ENCODE results near the gene CD109.
"Not testable (repeated sequence)": the region's sequence is repeated elsewhere in the genome, so short reads cannot be mapped to it uniquely, and the experiment has no call there.

DNA sequence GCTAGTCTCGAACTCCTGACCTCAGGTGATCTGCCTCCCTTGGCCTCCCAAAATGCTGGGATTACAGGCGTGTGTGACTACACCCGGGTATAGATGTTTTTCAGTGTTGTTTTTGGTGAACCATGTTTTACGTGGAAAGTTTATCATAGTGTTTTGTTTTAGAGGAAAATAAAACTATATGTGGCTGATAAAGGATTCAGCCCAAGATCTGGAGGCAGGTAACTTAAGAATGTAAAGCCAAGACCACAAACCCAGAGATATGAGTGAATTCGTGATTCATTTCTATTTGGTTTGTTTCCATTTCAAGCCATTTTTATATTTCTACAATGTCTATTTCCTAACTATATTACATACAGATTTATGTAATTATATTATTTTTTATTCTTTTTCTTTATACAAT is 16.2 kb upstream of the CD109 start:
- not testable (repeated sequence) for TF ChIP-seq SIN3A (IDR thresholded peaks at IDR 0.05; ENCODE audit: low read depth, low read length); YY1 (IDR thresholded peaks at IDR 0.05; ENCODE audit: low read depth, low read length); RELA (IDR thresholded peaks at IDR 0.05; ENCODE audit: borderline replicate concordance, partially characterized antibody); CREM (IDR thresholded peaks at IDR 0.05; ENCODE audit: low read depth); CEBPB (IDR thresholded peaks at IDR 0.05; ENCODE audit: borderline replicate concordance in 1 of 2, low read depth in 2 of 2, low read length in 2 of 2); ATF7 (IDR thresholded peaks at IDR 0.05; ENCODE audit: low read depth); RCOR1 (conservative IDR thresholded peaks at IDR 0.05; ENCODE audit: low read depth, low read length); BCL11A (IDR thresholded peaks at IDR 0.05; ENCODE audit: low read depth, low read length); SMAD5 (IDR thresholded peaks at IDR 0.05; ENCODE audit: low read depth); SP1 (IDR thresholded peaks at IDR 0.05; ENCODE audit: low read depth, low read length)
- TF ChIP-seq, protein P1, sequence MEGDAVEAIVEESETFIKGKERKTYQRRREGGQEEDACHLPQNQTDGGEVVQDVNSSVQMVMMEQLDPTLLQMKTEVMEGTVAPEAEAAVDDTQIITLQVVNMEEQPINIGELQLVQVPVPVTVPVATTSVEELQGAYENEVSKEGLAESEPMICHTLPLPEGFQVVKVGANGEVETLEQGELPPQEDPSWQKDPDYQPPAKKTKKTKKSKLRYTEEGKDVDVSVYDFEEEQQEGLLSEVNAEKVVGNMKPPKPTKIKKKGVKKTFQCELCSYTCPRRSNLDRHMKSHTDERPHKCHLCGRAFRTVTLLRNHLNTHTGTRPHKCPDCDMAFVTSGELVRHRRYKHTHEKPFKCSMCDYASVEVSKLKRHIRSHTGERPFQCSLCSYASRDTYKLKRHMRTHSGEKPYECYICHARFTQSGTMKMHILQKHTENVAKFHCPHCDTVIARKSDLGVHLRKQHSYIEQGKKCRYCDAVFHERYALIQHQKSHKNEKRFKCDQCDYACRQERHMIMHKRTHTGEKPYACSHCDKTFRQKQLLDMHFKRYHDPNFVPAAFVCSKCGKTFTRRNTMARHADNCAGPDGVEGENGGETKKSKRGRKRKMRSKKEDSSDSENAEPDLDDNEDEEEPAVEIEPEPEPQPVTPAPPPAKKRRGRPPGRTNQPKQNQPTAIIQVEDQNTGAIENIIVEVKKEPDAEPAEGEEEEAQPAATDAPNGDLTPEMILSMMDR (IDR thresholded peaks at IDR 0.05 in 2 of 3, conservative IDR thresholded peaks at IDR 0.05 in 1 of 3; ENCODE audit: control insufficient read depth in 2 of 3, extremely low read depth in 1 of 3, insufficient read depth in 1 of 3, low read depth in 3 of 3, low read length in 3 of 3), result not testable (repeated sequence)
- TF ChIP-seq, protein P2, sequence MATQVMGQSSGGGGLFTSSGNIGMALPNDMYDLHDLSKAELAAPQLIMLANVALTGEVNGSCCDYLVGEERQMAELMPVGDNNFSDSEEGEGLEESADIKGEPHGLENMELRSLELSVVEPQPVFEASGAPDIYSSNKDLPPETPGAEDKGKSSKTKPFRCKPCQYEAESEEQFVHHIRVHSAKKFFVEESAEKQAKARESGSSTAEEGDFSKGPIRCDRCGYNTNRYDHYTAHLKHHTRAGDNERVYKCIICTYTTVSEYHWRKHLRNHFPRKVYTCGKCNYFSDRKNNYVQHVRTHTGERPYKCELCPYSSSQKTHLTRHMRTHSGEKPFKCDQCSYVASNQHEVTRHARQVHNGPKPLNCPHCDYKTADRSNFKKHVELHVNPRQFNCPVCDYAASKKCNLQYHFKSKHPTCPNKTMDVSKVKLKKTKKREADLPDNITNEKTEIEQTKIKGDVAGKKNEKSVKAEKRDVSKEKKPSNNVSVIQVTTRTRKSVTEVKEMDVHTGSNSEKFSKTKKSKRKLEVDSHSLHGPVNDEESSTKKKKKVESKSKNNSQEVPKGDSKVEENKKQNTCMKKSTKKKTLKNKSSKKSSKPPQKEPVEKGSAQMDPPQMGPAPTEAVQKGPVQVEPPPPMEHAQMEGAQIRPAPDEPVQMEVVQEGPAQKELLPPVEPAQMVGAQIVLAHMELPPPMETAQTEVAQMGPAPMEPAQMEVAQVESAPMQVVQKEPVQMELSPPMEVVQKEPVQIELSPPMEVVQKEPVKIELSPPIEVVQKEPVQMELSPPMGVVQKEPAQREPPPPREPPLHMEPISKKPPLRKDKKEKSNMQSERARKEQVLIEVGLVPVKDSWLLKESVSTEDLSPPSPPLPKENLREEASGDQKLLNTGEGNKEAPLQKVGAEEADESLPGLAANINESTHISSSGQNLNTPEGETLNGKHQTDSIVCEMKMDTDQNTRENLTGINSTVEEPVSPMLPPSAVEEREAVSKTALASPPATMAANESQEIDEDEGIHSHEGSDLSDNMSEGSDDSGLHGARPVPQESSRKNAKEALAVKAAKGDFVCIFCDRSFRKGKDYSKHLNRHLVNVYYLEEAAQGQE (IDR thresholded peaks at IDR 0.05; ENCODE audit: low read depth, low read length), result not testable (repeated sequence)
